ENCODE data around the gene RNF148.

Gene RNF148

GRCh38 chr7:122702872-122703510 is at the start of gene RNF148:
Gene RNF148 (minus strand): TSS chr7:122702922. CDS start chr7:122702750, 172 bp downstream.
- no peak for DNase-seq (ENCODE audit: low read depth)
- TF ChIP-seq, protein P1, sequence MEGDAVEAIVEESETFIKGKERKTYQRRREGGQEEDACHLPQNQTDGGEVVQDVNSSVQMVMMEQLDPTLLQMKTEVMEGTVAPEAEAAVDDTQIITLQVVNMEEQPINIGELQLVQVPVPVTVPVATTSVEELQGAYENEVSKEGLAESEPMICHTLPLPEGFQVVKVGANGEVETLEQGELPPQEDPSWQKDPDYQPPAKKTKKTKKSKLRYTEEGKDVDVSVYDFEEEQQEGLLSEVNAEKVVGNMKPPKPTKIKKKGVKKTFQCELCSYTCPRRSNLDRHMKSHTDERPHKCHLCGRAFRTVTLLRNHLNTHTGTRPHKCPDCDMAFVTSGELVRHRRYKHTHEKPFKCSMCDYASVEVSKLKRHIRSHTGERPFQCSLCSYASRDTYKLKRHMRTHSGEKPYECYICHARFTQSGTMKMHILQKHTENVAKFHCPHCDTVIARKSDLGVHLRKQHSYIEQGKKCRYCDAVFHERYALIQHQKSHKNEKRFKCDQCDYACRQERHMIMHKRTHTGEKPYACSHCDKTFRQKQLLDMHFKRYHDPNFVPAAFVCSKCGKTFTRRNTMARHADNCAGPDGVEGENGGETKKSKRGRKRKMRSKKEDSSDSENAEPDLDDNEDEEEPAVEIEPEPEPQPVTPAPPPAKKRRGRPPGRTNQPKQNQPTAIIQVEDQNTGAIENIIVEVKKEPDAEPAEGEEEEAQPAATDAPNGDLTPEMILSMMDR (conservative IDR thresholded peaks at IDR 0.05; ENCODE audit: low read length) = no peak
- H3K4me3 ChIP-seq (ENCODE audit: low read length) = no peak within 1 kb of the TSS

DNA sequence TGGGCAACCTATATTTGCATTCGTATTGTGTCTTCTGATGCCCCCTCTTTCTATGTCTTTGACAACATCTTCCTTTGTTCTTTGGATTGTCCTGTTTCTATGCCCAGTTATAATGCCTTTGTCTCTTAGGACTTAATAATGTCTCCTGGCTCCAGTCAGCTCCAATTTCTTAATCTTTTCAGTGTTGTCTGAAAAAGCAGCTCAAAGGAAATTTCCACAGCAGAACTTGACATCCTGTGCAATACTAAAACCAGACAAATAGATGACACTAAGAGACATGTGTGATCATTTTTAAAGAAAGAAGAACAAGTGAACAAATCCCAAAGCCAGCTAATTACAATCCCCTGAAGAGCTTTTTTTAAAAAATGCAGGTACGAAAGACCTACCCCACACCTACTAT is 47.7 kb upstream of the RNF148 start:
- DNase-seq (ENCODE audit: low read depth) = no peak
- TF ChIP-seq, protein P1 (conservative IDR thresholded peaks at IDR 0.05; ENCODE audit: low read length) = no peak
- H3K4me3 ChIP-seq (ENCODE audit: low read length) = no peak overlapping the region

DNA sequence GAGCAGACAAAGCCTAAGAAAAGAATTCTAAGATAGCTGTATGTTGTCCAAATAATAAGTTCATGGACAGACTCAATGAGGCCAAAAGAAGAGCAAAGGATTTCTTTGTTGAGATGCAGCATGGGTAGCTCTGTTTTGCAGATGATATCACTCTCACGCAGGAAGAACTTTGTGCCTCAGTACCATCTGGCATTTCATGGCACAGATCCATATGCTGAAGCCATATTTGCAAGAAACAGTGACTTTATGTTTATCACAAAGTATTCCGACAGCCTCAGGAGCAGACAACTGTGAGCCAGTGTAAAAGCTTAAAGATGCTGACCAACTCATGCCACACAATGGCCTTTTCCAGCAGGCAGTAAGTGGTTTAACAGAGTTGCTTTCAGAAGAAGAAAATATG is 45.5 kb upstream of the RNF148 start:
- TF ChIP-seq, protein P1 (conservative IDR thresholded peaks at IDR 0.05; ENCODE audit: low read length) = no peak
- no peak overlapping the region for H3K4me3 ChIP-seq (ENCODE audit: low read length)
- no peak for DNase-seq (ENCODE audit: low read depth)

GRCh38 chr7:122746948-122747347 is 44.2 kb upstream of the RNF148 start:
- H3K4me3 ChIP-seq (ENCODE audit: low read length) = no peak overlapping the region
- DNase-seq (ENCODE audit: low read depth) = no peak

GRCh38 chr7:122743211-122743610 is 40.5 kb upstream of the RNF148 start:
- TF ChIP-seq, protein P1 (conservative IDR thresholded peaks at IDR 0.05; ENCODE audit: low read length) = no peak
- no peak for DNase-seq (ENCODE audit: low read depth)

More at GRCh38 chr7:122746948-122747347, 44.2 kb upstream of the RNF148 start:
- TF ChIP-seq, protein P1 (conservative IDR thresholded peaks at IDR 0.05; ENCODE audit: low read length) = no peak

DNA sequence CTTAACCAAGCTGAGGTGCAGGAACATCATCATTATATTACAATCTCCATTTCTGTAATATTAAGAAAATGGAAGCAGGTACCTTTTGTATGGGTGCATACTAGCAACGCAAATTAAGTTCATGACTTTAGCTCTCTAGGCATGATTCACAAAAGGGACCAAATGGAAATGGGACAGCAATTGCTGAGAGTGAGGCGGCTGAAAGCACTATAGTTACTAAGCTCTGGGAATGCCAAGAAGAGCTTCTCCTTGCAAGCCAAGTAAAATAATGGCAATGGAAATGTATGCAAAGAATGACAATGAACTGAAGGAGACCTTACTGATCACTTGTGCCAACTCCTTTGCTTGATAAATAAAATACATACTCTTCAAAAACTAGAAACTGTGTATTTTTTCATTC is 36.2 kb upstream of the RNF148 start:
- TF ChIP-seq, protein P1 (conservative IDR thresholded peaks at IDR 0.05; ENCODE audit: low read length) = no peak
- H3K4me3 ChIP-seq (ENCODE audit: low read length) = no peak overlapping the region
- no peak for DNase-seq (ENCODE audit: low read depth)

More at GRCh38 chr7:122743211-122743610, 40.5 kb upstream of the RNF148 start:
- H3K4me3 ChIP-seq (ENCODE audit: low read length) = no peak overlapping the region

GRCh38 chr7:122736183-122736582 is 33.5 kb upstream of the RNF148 start:
- H3K4me3 ChIP-seq (ENCODE audit: low read length) = no peak overlapping the region
- DNase-seq (ENCODE audit: low read depth) = no peak
- TF ChIP-seq, protein P1 (conservative IDR thresholded peaks at IDR 0.05; ENCODE audit: low read length) = no peak

Measured in AG10803 (cell line).